Brain microvascular endothelial cell (primary cell): ENCODE results near the gene PTPRD.

Source experiments
- DNase-seq: peaks from one replicate; pipeline ENCODE4 v3.0.0-alpha.2; 2020
- H3K27ac ChIP-seq: fragments of 250-450 bp; sonication (Bioruptor Pico); 2 replicates; pipeline ENCODE4 v1.5.1; 2020; ENCODE audit warnings: mild to moderate bottlenecking, moderate library complexity
- H3K27me3 ChIP-seq: fragments of 250-450 bp; sonication (Bioruptor Pico); replicated peaks from 2 replicates; pipeline ENCODE4 v1.5.1; 2020; ENCODE audit warnings: mild to moderate bottlenecking
- H3K36me3 ChIP-seq: fragments of 250-450 bp; sonication (Bioruptor Pico); replicated peaks from 2 replicates; pipeline ENCODE4 v1.5.1; 2020; ENCODE audit warnings: mild to moderate bottlenecking
- H3K4me3 ChIP-seq: 2 replicates; pipeline ENCODE4 v1.5.1; 2011; ENCODE audit warnings: low read depth, mild to moderate bottlenecking, control low read depth, low read length, moderate library complexity
- in situ Hi-C: cut with HindIII; loops from 2 replicates; pipeline ENCODE4 v1.10.0; 2017; ENCODE audit warnings: low sequenced_read_pairs, low pct_ligation_motif_present
- TF ChIP-seq, protein P1 (sequence below): IDR thresholded peaks from 2 replicates; pipeline ENCODE4 v1.5.1; 2011; ENCODE audit warnings: low read depth, mild to moderate bottlenecking, moderate library complexity, low read length, control low read depth, inconsistent platforms; ENCODE audit errors: missing control alignments

PTPRD gene

GRCh38 chr9:9951556-9952160 is 661.1 kb downstream of the PTPRD start:
- H3K36me3 ChIP-seq, result no peaks in the 10 kb centered on the region
- TF ChIP-seq, protein P1, sequence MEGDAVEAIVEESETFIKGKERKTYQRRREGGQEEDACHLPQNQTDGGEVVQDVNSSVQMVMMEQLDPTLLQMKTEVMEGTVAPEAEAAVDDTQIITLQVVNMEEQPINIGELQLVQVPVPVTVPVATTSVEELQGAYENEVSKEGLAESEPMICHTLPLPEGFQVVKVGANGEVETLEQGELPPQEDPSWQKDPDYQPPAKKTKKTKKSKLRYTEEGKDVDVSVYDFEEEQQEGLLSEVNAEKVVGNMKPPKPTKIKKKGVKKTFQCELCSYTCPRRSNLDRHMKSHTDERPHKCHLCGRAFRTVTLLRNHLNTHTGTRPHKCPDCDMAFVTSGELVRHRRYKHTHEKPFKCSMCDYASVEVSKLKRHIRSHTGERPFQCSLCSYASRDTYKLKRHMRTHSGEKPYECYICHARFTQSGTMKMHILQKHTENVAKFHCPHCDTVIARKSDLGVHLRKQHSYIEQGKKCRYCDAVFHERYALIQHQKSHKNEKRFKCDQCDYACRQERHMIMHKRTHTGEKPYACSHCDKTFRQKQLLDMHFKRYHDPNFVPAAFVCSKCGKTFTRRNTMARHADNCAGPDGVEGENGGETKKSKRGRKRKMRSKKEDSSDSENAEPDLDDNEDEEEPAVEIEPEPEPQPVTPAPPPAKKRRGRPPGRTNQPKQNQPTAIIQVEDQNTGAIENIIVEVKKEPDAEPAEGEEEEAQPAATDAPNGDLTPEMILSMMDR, result no peak
- DNase-seq, result no peak
- no peak overlapping the region for H3K27ac ChIP-seq
- in situ Hi-C loops, result no loop called here
- H3K4me3 ChIP-seq, result no peak overlapping the region
- H3K27me3 ChIP-seq, result no peaks in the 10 kb centered on the region

DNA sequence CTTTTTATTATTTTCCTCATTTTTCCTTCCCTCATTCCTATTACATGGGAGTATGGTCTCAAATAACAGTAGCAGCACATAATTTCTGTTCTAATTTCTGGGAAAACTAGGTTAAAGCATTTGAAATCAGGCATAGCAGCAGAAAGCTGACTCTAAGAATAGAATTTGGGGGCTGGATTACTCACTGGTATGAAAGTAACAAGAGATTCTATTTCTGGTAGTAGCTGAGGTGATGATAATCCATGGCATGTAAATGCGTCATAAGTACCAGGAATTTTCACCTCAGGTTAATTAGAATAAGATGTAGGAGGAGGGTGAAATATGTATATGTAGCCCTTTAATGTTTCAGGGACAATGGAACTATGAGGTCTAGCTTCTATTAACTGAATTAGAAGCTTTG is 662.0 kb downstream of the PTPRD start:
- in situ Hi-C loops, result no loop called here
- DNase-seq, result peak; percentile 41

DNA sequence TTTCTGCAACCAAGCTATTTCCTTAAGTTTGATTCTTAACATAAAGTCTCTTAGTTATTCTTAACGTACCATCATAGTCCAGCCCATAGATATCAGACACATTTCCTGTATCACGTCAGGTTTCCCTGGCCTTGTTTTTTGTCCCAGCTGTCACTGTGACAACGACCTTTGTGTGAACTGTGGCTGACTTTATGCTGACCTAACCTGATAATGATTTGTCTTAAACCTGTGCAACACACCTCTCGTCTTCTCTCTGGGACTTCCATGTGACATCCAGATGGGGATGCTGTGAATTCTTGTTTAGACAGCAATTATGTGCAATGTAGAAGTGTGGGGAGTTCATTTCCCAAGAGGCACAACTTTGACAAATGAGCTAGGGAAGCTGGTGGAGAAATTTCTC is 662.8 kb downstream of the PTPRD start:
- TF ChIP-seq, protein P1, result no peak
- H3K36me3 ChIP-seq, result no peaks in the 10 kb centered on the region
- no peaks in the 10 kb centered on the region for H3K27me3 ChIP-seq
- no peak overlapping the region for H3K4me3 ChIP-seq
- H3K27ac ChIP-seq, result peak overlapping the region; percentile 44
- in situ Hi-C loops, result no loop called here
- peak; percentile 9 for DNase-seq

More for the DNA sequence above, 662.0 kb downstream of the PTPRD start:
- TF ChIP-seq, protein P1, result no peak
- Histone ChIP-seq H3K27ac (no peak overlapping the region), H3K27me3 (no peaks in the 10 kb centered on the region), H3K4me3 (no peak overlapping the region), H3K36me3 (no peaks in the 10 kb centered on the region)

DNA sequence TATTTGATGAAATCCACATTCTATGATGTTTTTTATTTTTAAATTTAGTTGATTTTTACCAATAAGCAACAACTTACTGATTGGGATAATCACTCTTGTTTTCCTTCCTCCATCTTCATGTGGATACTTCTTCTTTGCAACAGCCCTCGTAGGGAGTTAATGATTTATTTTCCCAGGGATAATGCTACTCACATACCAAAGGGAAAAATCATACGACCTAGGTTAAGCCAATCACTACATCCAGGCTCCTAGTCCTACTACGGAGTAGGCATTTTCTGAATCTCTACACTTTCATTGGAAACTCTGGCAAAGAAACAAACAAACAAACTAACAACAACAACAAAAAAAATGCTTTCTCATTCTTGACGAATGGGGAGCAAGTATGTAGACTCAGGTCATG is 663.4 kb downstream of the PTPRD start:
- Histone ChIP-seq H3K36me3 (no peaks in the 10 kb centered on the region), H3K27me3 (no peaks in the 10 kb centered on the region), H3K27ac (no peak overlapping the region), H3K4me3 (no peak overlapping the region)
- in situ Hi-C loops, result no loop called here
- TF ChIP-seq, protein P1, result no peak
- DNase-seq, result no peak

DNA sequence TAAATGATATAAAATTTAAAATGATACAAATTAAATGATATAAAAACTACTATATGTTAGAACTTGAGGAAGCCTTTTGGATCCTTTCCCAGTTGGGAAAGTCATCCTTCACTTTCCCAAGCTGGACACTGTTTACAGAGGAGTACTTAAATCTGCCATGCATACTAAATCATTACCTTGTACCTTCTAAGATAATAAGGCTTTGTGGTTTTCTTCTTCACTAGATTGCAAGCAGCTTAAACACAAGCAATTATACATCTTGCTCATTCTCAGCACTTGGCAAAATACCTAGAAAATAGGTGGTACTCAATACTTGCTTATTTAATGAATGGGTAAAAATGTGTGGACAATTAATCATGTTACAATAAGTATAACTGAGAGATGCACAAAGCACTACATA is 666.8 kb downstream of the PTPRD start:
- TF ChIP-seq, protein P1, result no peak
- no peak for DNase-seq
- no peaks in the 10 kb centered on the region for H3K27me3 ChIP-seq
- in situ Hi-C loops, result no loop called here
- no peak overlapping the region for H3K27ac ChIP-seq
- H3K4me3 ChIP-seq, result no peak overlapping the region
- H3K36me3 ChIP-seq, result no peaks in the 10 kb centered on the region
